HEK293 (cell line): Measurements from ENCODE around the gene PI4KA.

Experiments
- CTCF ChIP-seq: fragments of 450-650 bp; formaldehyde crosslinking; IDR thresholded peaks from 2 replicates; pipeline ENCODE4 v1.5.1; 2016; ENCODE audit warnings: missing biosample characterization, missing genetic modification characterization
- YY1 ChIP-seq: fragments of 450-650 bp; formaldehyde crosslinking; IDR thresholded peaks from 2 replicates; pipeline ENCODE4 v1.5.1; 2018; ENCODE audit warnings: missing biosample characterization, missing genetic modification characterization

DNA sequence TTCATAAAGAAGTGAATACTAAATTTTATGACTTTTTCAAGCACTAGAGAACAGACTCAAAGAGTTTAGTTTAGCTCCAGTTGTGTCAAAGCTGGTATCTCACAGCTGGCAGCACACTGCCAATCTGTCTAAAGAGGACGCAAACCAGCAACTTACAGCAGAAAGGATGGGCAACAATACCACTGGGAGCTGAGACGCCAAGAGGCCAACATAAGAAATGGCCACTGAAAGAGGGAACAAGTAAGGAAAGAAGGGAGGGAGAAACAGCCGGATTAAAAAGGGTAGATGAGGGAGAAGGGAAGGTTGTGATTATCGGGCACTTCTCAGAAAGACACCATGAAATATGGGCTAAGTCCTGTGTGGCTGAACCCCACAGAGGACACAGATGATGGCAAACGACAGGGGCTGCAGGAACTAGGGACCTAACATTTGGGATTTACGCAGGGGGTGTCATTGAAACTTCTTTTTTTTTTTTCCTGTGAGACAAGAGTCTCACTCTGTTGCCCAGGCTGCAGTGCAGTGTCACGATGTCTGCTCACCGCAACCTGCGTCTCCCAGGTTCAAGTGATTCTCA is 43.0 kb downstream of the PI4KA start:
- TF ChIP-seq YY1 (tag by site-specific recombination) (no peak), CTCF (tag by site-specific recombination) (no peak)
